ENCODE results near the gene CACNA1I. TPM values are rescaled to one million over a fixed set of nuclear protein-coding genes. Genes with fewer than 3 reads are reported as not detected.

The CACNA1I gene
- total RNA-seq, 1 donor from 2014 or later: 0.32 TPM

DNA sequence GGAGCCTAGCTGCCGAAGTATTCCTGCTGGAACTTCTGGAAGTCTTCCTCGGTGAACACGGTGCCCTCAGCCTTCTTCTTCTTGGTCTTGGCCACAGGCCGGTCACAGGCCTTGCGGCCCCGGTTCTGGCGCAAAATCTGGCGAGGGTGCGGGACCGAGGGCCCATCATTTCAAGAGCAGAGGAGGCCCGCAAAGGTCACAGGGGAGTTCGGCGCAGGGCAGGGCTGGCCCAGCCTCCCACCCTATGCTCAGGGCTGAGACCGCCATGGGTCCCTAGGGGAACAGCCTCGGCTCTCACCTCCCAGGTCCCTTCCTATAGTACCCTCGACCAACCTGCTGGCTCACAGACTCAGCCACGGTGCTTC is 41.1 kb upstream of the CACNA1I start:
- peak overlapping the region; percentile 17 for H3K27ac ChIP-seq
- TF ChIP-seq, protein P1, sequence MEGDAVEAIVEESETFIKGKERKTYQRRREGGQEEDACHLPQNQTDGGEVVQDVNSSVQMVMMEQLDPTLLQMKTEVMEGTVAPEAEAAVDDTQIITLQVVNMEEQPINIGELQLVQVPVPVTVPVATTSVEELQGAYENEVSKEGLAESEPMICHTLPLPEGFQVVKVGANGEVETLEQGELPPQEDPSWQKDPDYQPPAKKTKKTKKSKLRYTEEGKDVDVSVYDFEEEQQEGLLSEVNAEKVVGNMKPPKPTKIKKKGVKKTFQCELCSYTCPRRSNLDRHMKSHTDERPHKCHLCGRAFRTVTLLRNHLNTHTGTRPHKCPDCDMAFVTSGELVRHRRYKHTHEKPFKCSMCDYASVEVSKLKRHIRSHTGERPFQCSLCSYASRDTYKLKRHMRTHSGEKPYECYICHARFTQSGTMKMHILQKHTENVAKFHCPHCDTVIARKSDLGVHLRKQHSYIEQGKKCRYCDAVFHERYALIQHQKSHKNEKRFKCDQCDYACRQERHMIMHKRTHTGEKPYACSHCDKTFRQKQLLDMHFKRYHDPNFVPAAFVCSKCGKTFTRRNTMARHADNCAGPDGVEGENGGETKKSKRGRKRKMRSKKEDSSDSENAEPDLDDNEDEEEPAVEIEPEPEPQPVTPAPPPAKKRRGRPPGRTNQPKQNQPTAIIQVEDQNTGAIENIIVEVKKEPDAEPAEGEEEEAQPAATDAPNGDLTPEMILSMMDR (IDR thresholded peaks at IDR 0.05): peak; percentile 11
- DNase-seq (no peak), ATAC-seq (no peak)
- intact Hi-C loops (cut with DNase I): no loop called here
- peaks cover 63% of the 10 kb centered on the region for H3K4me1 ChIP-seq
- H3K9me3 ChIP-seq: no peaks in the 10 kb centered on the region
- H3K4me3 ChIP-seq: no peak overlapping the region
- H3K36me3 ChIP-seq: peaks cover 39% of the 10 kb centered on the region
- no peaks in the 10 kb centered on the region for H3K27me3 ChIP-seq

DNA sequence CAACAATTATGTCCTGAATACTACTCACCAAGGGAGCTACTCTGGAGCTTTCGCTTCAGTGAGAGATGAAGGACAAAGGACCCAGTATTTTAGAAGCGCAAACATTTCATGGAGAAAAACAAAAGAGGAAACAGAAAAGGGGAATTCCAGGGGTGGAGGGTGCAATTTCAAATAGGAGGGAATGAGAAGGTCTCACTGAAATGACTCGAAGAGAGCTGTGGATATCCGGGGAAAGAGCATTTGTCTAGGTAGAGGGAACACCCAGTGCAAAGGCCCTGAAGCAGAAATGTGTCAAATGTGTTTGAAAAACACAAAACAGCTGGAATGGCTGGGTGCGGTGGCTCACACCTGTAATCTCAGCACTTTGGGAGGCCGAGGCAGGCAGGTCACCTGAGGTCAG is 40.4 kb upstream of the CACNA1I start:
- TF ChIP-seq, protein P1 (IDR thresholded peaks at IDR 0.05): no peak
- ATAC-seq (no peak), DNase-seq (no peak)
- peaks cover 62% of the 10 kb centered on the region for H3K4me1 ChIP-seq
- H3K27me3 ChIP-seq: no peaks in the 10 kb centered on the region
- no peaks in the 10 kb centered on the region for H3K9me3 ChIP-seq
- H3K4me3 ChIP-seq: no peak overlapping the region
- intact Hi-C loops (cut with DNase I): loop anchor here (5.0 kb wide), 1 partner anchor 33 kb away; no protein-coding TSS in a partner anchor
- peaks cover 32% of the 10 kb centered on the region for H3K36me3 ChIP-seq
- H3K27ac ChIP-seq: no peak overlapping the region

DNA sequence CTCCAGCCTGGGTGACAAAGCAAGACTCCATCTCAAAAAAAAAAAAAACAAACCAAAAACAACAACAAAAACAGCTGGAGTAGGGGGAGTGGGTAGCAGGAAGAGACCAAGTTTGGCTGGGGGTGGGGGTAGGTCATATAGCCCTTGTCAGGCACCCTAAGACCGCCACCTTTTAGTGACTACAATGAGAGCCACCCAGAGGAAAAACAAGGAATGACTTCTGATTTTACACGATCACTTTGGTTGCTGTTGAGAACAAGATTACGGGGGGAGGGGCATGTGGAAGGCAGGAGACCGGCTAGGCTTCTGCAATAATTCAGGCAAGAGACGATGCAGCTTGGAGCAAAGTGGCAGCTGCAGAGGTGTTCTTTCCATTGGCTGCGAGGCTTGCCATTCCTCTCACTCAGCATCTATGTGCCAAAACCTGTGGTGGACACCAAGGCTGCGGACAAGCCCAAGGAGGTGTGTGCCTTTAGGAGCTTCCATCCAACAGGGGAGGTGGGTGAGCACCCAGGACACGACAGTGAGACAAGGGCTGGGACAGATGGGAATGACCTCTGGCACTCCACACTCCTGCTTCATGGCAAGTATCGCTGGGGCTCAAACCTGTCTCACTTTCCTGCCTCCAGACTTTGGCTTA is 39.7 kb upstream of the CACNA1I start:
- intact Hi-C loops (cut with DNase I): loop anchor here (5.0 kb wide), 1 partner anchor 34 kb away; no protein-coding TSS in a partner anchor
- Histone ChIP-seq H3K4me3 (peak overlapping the region; percentile 94), H3K27ac (no peak overlapping the region), H3K36me3 (peaks cover 27% of the 10 kb centered on the region), H3K27me3 (no peaks in the 10 kb centered on the region), H3K9me3 (no peaks in the 10 kb centered on the region), H3K4me1 (peaks cover 58% of the 10 kb centered on the region)
- TF ChIP-seq, protein P1 (IDR thresholded peaks at IDR 0.05): no peak
- DNase-seq: no peak
- no peak for ATAC-seq

DNA sequence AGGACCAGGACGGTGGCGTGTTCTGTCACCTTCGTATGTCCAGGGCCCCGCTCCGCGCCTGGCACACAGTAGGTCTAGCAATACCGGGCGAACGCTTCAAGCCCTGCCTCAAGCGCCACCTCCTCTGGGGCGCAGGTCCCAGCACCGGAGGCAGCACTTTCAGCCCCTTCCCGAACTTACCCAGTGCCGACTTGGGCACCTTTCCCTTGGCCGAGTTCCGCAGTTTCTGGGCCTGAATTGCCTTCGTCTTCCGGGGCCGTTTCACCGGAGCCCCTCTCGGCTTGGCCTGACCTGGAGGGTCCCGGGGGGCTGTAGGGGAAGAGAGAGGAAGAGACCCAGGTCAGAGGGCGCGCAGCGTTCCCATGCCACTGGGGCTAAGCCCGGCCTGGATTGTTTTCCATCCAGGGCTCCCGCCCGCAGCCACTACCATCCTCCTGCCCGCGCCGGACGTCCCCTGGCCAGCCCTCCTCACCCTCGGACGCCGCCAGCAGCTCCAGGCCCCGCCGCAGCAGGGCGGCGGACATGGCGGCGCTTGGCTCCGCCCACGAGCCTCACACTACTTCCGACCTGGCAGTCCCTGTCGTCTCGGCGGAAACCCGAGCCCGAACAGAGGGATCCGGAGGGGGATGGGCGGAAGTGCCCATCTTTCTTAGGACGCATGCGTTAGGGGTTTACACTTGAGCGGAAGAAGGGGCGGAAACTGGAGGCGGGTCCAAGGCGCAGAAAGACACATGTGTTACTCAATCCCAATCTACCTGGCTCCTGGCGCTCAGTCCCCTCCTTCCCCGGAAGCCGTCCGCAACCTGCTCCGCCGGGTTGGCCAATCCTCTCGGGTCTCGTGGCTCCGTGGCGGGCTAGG is 38.1 kb upstream of the CACNA1I start, which contains the start of gene RPS19BP1:
RPS19BP1 (minus strand) TSS at position 534 of the 859 bp plus-strand sequence; CDS start at position 524, 10 bp downstream.
- no peaks in the 10 kb centered on the region for H3K27me3 ChIP-seq
- peak within 1 kb of the TSS; percentile 93 for H3K27ac ChIP-seq
- DNase-seq (peak; percentile 99), ATAC-seq (peak; percentile 91)
- H3K4me3 ChIP-seq: peak within 1 kb of the TSS; percentile 94
- H3K4me1 ChIP-seq: peaks cover 50% of the 10 kb centered on the region
- H3K9me3 ChIP-seq: no peaks in the 10 kb centered on the region
- intact Hi-C loops (cut with DNase I): loop anchor here (5.0 kb wide), 1 partner anchor 35 kb away; no protein-coding TSS in a partner anchor
- peaks cover 27% of the 10 kb centered on the region for H3K36me3 ChIP-seq
- TF ChIP-seq, protein P1 (IDR thresholded peaks at IDR 0.05): no peak

DNA sequence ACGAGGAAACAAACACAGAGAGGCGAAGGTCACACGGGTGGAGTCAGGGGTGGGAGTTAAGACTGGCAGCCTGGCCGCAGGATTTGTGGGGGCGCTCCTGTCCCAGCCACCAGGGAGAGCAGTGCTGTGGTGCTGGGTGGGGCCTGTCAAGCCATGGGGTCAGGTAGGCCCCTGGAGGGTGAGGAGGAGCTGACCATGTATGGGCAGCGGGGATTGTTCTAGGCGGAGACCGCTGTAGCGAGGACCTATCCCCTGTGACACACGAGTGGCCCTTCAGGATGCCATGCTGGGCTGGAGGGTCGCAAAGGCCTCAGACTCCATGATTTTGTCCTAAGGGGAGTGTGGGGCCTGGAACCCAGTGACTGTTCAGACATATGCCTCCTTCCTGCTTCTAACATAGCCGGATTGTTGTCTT is 36.5 kb upstream of the CACNA1I start:
- intact Hi-C loops (cut with DNase I): loop anchor here (5.0 kb wide), 1 partner anchor 37 kb away; no protein-coding TSS in a partner anchor
- H3K27me3 ChIP-seq: no peaks in the 10 kb centered on the region
- TF ChIP-seq, protein P1 (IDR thresholded peaks at IDR 0.05): no peak
- no peaks in the 10 kb centered on the region for H3K9me3 ChIP-seq
- peaks cover 34% of the 10 kb centered on the region for H3K4me1 ChIP-seq
- no peak overlapping the region for H3K4me3 ChIP-seq
- DNase-seq (no peak), ATAC-seq (no peak)
- no peak overlapping the region for H3K27ac ChIP-seq
- peaks cover 15% of the 10 kb centered on the region for H3K36me3 ChIP-seq
